HG02763 (cell line): ENCODE measurements around the gene SEC14L1.
"Not testable (repeated sequence)": the region's sequence is repeated elsewhere in the genome, so short reads cannot be mapped to it uniquely, and the experiment has no call there.

ENCODE experiments used
- ATAC-seq: cut with Tn5 transposase; IDR thresholded peaks from one replicate; pipeline ENCODE4 v1.9.1; 2021; ENCODE audit warnings: mild to moderate bottlenecking, moderate library complexity; ENCODE audit not compliant: unreplicated experiment

Gene SEC14L1

GRCh38 chr17:77140878-77141767 is at the start of gene SEC14L1:
TSS of gene SEC14L1 (plus strand) at chr17:77140969. CDS start at chr17:77143597, 2,628 bp downstream.
- peak; percentile 38 for ATAC-seq

- no peak for ATAC-seq
These were observed 48.7 kb upstream of the SEC14L1 start for GRCh38 chr17:77092025-77092424.

- no peak for ATAC-seq
These were observed 45.3 kb upstream of the SEC14L1 start for GRCh38 chr17:77095461-77095860.

GRCh38 chr17:77096570-77097214 is 44.1 kb upstream of the SEC14L1 start:
- ATAC-seq = no peak

GRCh38 chr17:77097631-77098180 is 43.1 kb upstream of the SEC14L1 start:
- no peak for ATAC-seq

GRCh38 chr17:77098884-77099545 is 41.8 kb upstream of the SEC14L1 start:
- no peak for ATAC-seq

- ATAC-seq = no peak
These were observed 40.8 kb upstream of the SEC14L1 start for GRCh38 chr17:77099997-77100396.

- ATAC-seq = no peak
These were observed 39.0 kb upstream of the SEC14L1 start for GRCh38 chr17:77101521-77102410.

- not testable (repeated sequence) for ATAC-seq
These were observed 38.2 kb upstream of the SEC14L1 start for GRCh38 chr17:77102411-77103134.

- ATAC-seq = no peak
These were observed 35.1 kb upstream of the SEC14L1 start for GRCh38 chr17:77105706-77106105.

- ATAC-seq = peak; percentile 27
These were observed 33.9 kb upstream of the SEC14L1 start for GRCh38 chr17:77106874-77107358.

- peak; percentile 43 for ATAC-seq
These were observed 33.0 kb upstream of the SEC14L1 start for GRCh38 chr17:77107506-77108433.

GRCh38 chr17:77109159-77109759 is 31.5 kb upstream of the SEC14L1 start:
- no peak for ATAC-seq

GRCh38 chr17:77109764-77110359 is 30.9 kb upstream of the SEC14L1 start:
- no peak for ATAC-seq

GRCh38 chr17:77111165-77111933 is 29.4 kb upstream of the SEC14L1 start:
- not testable (repeated sequence) for ATAC-seq

GRCh38 chr17:77111934-77112296 is 28.9 kb upstream of the SEC14L1 start:
- no peak for ATAC-seq

- no peak for ATAC-seq
These were observed 25.3 kb upstream of the SEC14L1 start for GRCh38 chr17:77115510-77115909.
